ENCODE measurements around the gene CDC42SE2.

CDC42SE2 gene

DNA sequence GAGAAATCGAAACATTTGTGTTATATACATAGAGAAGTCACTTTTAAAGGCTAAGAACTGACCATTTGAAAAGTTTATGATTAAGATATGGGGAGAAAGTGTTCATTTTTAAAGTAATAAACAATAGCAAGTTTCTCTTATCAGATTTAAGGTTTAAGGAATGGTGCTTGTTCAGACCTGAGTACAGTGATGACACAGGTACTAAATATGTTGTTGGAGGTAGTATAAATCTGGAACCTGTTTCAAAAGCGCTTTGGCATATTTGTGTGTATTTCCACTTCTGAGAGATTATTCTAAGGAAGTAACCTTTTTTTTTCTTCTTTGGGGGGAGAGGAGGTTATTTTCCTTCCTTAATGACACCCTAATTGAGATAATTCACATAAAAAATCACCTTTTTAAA is 18.4 kb downstream of the CDC42SE2 start:
- no peak overlapping the region for H3K27ac ChIP-seq (ENCODE audit: low read depth, low read length)
- no peaks in the 10 kb centered on the region for H3K9me3 ChIP-seq (ENCODE audit: control insufficient read depth in 5 of 5, low read length in 5 of 5)
- H3K27me3 ChIP-seq (ENCODE audit: control insufficient read depth in 5 of 5, insufficient read depth in 4 of 5, low read length in 5 of 5): no peaks in the 10 kb centered on the region
- H3K4me3 ChIP-seq (ENCODE audit: low read depth in 1 of 5, low read length in 5 of 5): no peak overlapping the region
- no peaks in the 10 kb centered on the region for H3K36me3 ChIP-seq (ENCODE audit: control insufficient read depth in 5 of 5, insufficient read depth in 5 of 5, low read length in 5 of 5)
- peaks cover 0 to 3% (median 0%) of the 10 kb centered on the region in 5 donors for H3K4me1 ChIP-seq (ENCODE audit: control insufficient read depth in 5 of 5, insufficient read depth in 5 of 5, low read length in 5 of 5)
- no peak overlapping the region for H3K9ac ChIP-seq (ENCODE audit: low read length in 5 of 5)

DNA sequence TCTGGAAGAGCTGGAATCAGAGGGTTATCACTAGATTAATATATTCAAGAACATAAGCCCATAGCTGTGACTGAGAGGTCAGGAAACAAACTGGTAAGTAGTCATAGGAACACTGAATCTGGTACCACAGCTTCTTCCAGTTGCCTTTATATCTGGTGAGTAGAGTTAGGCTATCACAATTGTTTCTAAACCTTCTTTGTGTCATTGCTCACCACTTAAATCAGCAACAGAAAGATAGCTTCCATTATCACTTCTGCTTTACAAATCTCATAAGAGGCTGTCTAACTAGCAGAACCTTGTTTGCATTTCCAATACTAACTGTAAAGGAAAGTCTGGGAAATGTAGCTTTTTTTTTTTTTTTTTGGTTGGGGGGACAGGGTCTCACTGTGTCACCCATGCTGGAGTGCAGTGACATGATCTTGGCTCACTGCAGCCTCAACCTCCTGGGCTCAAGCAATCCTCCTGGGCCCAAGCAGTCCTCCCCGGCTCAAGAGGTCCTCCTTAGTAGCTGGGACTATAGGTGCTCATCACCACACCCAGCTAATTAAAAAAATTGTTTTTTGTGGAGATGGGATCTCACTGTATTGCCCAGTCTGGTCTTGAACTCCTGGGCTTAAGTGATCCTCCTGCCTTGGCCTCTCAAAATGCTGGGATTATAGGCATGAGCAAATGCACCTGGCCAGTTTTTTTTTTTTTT is 22.0 kb downstream of the CDC42SE2 start:
- H3K36me3 ChIP-seq (ENCODE audit: control insufficient read depth in 5 of 5, insufficient read depth in 5 of 5, low read length in 5 of 5): peaks cover 0 to 4% (median 0%) of the 10 kb centered on the region in 5 donors
- no peaks in the 10 kb centered on the region for H3K9me3 ChIP-seq (ENCODE audit: control insufficient read depth in 5 of 5, low read length in 5 of 5)
- peaks cover 0 to 4% (median 0%) of the 10 kb centered on the region in 5 donors for H3K4me1 ChIP-seq (ENCODE audit: control insufficient read depth in 5 of 5, insufficient read depth in 5 of 5, low read length in 5 of 5)
- no peak overlapping the region for H3K9ac ChIP-seq (ENCODE audit: low read length in 5 of 5)
- no peaks in the 10 kb centered on the region for H3K27me3 ChIP-seq (ENCODE audit: control insufficient read depth in 5 of 5, insufficient read depth in 4 of 5, low read length in 5 of 5)
- no peak overlapping the region for H3K27ac ChIP-seq (ENCODE audit: low read depth, low read length)
- no peak overlapping the region for H3K4me3 ChIP-seq (ENCODE audit: low read depth in 1 of 5, low read length in 5 of 5)

- Histone ChIP-seq H3K9ac (ENCODE audit: low read length in 5 of 5) (no peak overlapping the region), H3K4me3 (ENCODE audit: low read depth in 1 of 5, low read length in 5 of 5) (no peak overlapping the region), H3K36me3 (ENCODE audit: control insufficient read depth in 5 of 5, insufficient read depth in 5 of 5, low read length in 5 of 5) (peaks cover 0 to 4% (median 0%) of the 10 kb centered on the region in 5 donors), H3K27me3 (ENCODE audit: control insufficient read depth in 5 of 5, insufficient read depth in 4 of 5, low read length in 5 of 5) (no peaks in the 10 kb centered on the region), H3K27ac (ENCODE audit: low read depth, low read length) (no peak overlapping the region), H3K9me3 (ENCODE audit: control insufficient read depth in 5 of 5, low read length in 5 of 5) (no peaks in the 10 kb centered on the region), H3K4me1 (ENCODE audit: control insufficient read depth in 5 of 5, insufficient read depth in 5 of 5, low read length in 5 of 5) (peaks cover 0 to 4% (median 0%) of the 10 kb centered on the region in 5 donors)
These were observed 22.5 kb downstream of the CDC42SE2 start for GRCh38 chr5:131286400-131286715.

GRCh38 chr5:131288328-131288727 is 24.5 kb downstream of the CDC42SE2 start:
- H3K36me3 ChIP-seq (ENCODE audit: control insufficient read depth in 5 of 5, insufficient read depth in 5 of 5, low read length in 5 of 5): peaks cover 0 to 4% (median 0%) of the 10 kb centered on the region in 5 donors
- no peaks in the 10 kb centered on the region for H3K27me3 ChIP-seq (ENCODE audit: control insufficient read depth in 5 of 5, insufficient read depth in 4 of 5, low read length in 5 of 5)
- H3K4me1 ChIP-seq (ENCODE audit: control insufficient read depth in 5 of 5, insufficient read depth in 5 of 5, low read length in 5 of 5): peaks cover 0 to 4% (median 0%) of the 10 kb centered on the region in 5 donors
- no peak overlapping the region for H3K4me3 ChIP-seq (ENCODE audit: low read depth in 1 of 5, low read length in 5 of 5)
- H3K9me3 ChIP-seq (ENCODE audit: control insufficient read depth in 5 of 5, low read length in 5 of 5): no peaks in the 10 kb centered on the region
- no peak overlapping the region for H3K9ac ChIP-seq (ENCODE audit: low read length in 5 of 5)
- no peak overlapping the region for H3K27ac ChIP-seq (ENCODE audit: low read depth, low read length)

GRCh38 chr5:131289738-131290137 is 25.9 kb downstream of the CDC42SE2 start:
- no peak overlapping the region for H3K9ac ChIP-seq (ENCODE audit: low read length in 5 of 5)
- H3K36me3 ChIP-seq (ENCODE audit: control insufficient read depth in 5 of 5, insufficient read depth in 5 of 5, low read length in 5 of 5): peaks cover 0 to 4% (median 0%) of the 10 kb centered on the region in 5 donors
- H3K4me3 ChIP-seq (ENCODE audit: low read depth in 1 of 5, low read length in 5 of 5): no peak overlapping the region
- no peaks in the 10 kb centered on the region for H3K9me3 ChIP-seq (ENCODE audit: control insufficient read depth in 5 of 5, low read length in 5 of 5)
- H3K27ac ChIP-seq (ENCODE audit: low read depth, low read length): no peak overlapping the region
- no peaks in the 10 kb centered on the region for H3K27me3 ChIP-seq (ENCODE audit: control insufficient read depth in 5 of 5, insufficient read depth in 4 of 5, low read length in 5 of 5)
- peaks cover 0 to 4% (median 0%) of the 10 kb centered on the region in 5 donors for H3K4me1 ChIP-seq (ENCODE audit: control insufficient read depth in 5 of 5, insufficient read depth in 5 of 5, low read length in 5 of 5)

DNA sequence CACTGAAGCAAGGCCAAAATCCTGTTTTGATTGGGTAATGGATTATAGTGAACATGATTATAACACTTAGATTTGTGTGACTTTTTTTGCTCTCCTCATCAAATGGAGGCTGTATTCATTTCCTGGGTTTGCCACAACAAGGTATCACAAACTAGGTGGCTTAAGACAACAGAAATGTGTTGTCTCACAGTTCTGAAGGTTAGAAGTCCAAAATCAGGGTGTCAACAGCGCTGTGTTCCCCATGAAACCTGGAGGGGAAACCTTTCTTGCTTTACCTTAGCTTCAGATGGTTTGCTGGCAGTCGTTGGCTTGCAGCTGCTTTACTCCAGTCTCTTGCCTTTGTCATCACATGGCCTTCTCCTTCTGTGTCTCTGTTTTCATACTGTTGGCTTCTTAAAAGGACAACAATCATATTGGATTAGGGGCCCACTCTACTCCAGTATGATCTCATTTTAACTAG is 32.4 kb downstream of the CDC42SE2 start:
- no peaks in the 10 kb centered on the region for H3K9me3 ChIP-seq (ENCODE audit: control insufficient read depth in 5 of 5, low read length in 5 of 5)
- H3K36me3 ChIP-seq (ENCODE audit: control insufficient read depth in 5 of 5, insufficient read depth in 5 of 5, low read length in 5 of 5): no peaks in the 10 kb centered on the region
- H3K4me3 ChIP-seq (ENCODE audit: low read depth in 1 of 5, low read length in 5 of 5): no peak overlapping the region
- H3K27me3 ChIP-seq (ENCODE audit: control insufficient read depth in 5 of 5, insufficient read depth in 4 of 5, low read length in 5 of 5): no peaks in the 10 kb centered on the region
- no peak overlapping the region for H3K27ac ChIP-seq (ENCODE audit: low read depth, low read length)
- no peak overlapping the region for H3K9ac ChIP-seq (ENCODE audit: low read length in 5 of 5)
- H3K4me1 ChIP-seq (ENCODE audit: control insufficient read depth in 5 of 5, insufficient read depth in 5 of 5, low read length in 5 of 5): no peaks in the 10 kb centered on the region

GRCh38 chr5:131297886-131298285 is 34.0 kb downstream of the CDC42SE2 start:
- Histone ChIP-seq H3K36me3 (ENCODE audit: control insufficient read depth in 5 of 5, insufficient read depth in 5 of 5, low read length in 5 of 5) (no peaks in the 10 kb centered on the region), H3K4me1 (ENCODE audit: control insufficient read depth in 5 of 5, insufficient read depth in 5 of 5, low read length in 5 of 5) (no peaks in the 10 kb centered on the region), H3K27me3 (ENCODE audit: control insufficient read depth in 5 of 5, insufficient read depth in 4 of 5, low read length in 5 of 5) (no peaks in the 10 kb centered on the region), H3K9ac (ENCODE audit: low read length in 5 of 5) (no peak overlapping the region), H3K9me3 (ENCODE audit: control insufficient read depth in 5 of 5, low read length in 5 of 5) (no peaks in the 10 kb centered on the region), H3K4me3 (ENCODE audit: low read depth in 1 of 5, low read length in 5 of 5) (no peak overlapping the region), H3K27ac (ENCODE audit: low read depth, low read length) (no peak overlapping the region)

- Histone ChIP-seq H3K36me3 (ENCODE audit: control insufficient read depth in 5 of 5, insufficient read depth in 5 of 5, low read length in 5 of 5) (no peaks in the 10 kb centered on the region), H3K27ac (ENCODE audit: low read depth, low read length) (no peak overlapping the region), H3K27me3 (ENCODE audit: control insufficient read depth in 5 of 5, insufficient read depth in 4 of 5, low read length in 5 of 5) (no peaks in the 10 kb centered on the region), H3K4me1 (ENCODE audit: control insufficient read depth in 5 of 5, insufficient read depth in 5 of 5, low read length in 5 of 5) (no peaks in the 10 kb centered on the region), H3K4me3 (ENCODE audit: low read depth in 1 of 5, low read length in 5 of 5) (no peak overlapping the region), H3K9ac (ENCODE audit: low read length in 5 of 5) (no peak overlapping the region), H3K9me3 (ENCODE audit: control insufficient read depth in 5 of 5, low read length in 5 of 5) (no peaks in the 10 kb centered on the region)
These were observed 35.6 kb downstream of the CDC42SE2 start for GRCh38 chr5:131299465-131299864.

DNA sequence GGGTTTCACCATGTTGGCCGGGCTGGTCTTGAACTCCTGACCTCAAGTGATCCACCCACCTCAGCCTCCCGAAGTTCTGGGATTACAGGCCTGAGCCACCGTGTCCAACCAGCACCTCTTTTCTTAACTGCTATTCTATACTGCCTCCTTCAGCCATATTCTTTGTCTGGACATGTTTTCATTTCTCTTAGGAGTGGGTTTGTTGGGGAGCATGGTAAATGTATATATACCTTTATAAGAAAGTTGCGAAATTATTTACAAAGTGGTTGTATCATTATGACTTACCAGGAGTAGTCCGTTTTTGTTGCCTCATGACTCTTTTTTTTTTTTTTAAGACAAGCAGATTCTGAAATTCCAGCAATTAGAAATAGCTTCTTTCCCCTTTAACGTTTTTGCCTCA is 38.7 kb downstream of the CDC42SE2 start:
- H3K4me3 ChIP-seq (ENCODE audit: low read depth in 1 of 5, low read length in 5 of 5): no peak overlapping the region
- no peaks in the 10 kb centered on the region for H3K9me3 ChIP-seq (ENCODE audit: control insufficient read depth in 5 of 5, low read length in 5 of 5)
- H3K27ac ChIP-seq (ENCODE audit: low read depth, low read length): no peak overlapping the region
- H3K9ac ChIP-seq (ENCODE audit: low read length in 5 of 5): no peak overlapping the region
- no peaks in the 10 kb centered on the region for H3K27me3 ChIP-seq (ENCODE audit: control insufficient read depth in 5 of 5, insufficient read depth in 4 of 5, low read length in 5 of 5)
- no peaks in the 10 kb centered on the region for H3K4me1 ChIP-seq (ENCODE audit: control insufficient read depth in 5 of 5, insufficient read depth in 5 of 5, low read length in 5 of 5)
- no peaks in the 10 kb centered on the region for H3K36me3 ChIP-seq (ENCODE audit: control insufficient read depth in 5 of 5, insufficient read depth in 5 of 5, low read length in 5 of 5)

- Histone ChIP-seq H3K27me3 (ENCODE audit: control insufficient read depth in 5 of 5, insufficient read depth in 4 of 5, low read length in 5 of 5) (no peaks in the 10 kb centered on the region), H3K36me3 (ENCODE audit: control insufficient read depth in 5 of 5, insufficient read depth in 5 of 5, low read length in 5 of 5) (no peaks in the 10 kb centered on the region), H3K4me3 (ENCODE audit: low read depth in 1 of 5, low read length in 5 of 5) (no peak overlapping the region), H3K27ac (ENCODE audit: low read depth, low read length) (no peak overlapping the region), H3K4me1 (ENCODE audit: control insufficient read depth in 5 of 5, insufficient read depth in 5 of 5, low read length in 5 of 5) (no peaks in the 10 kb centered on the region), H3K9me3 (ENCODE audit: control insufficient read depth in 5 of 5, low read length in 5 of 5) (no peaks in the 10 kb centered on the region), H3K9ac (ENCODE audit: low read length in 5 of 5) (no peak overlapping the region)
These were observed 39.7 kb downstream of the CDC42SE2 start for GRCh38 chr5:131303537-131303936.

Data from subcutaneous abdominal adipose tissue (tissue), 5 donors.